Common myeloid progenitor, CD34-positive (primary cell): ENCODE measurements around the gene SELENOF.
"Not testable (repeated sequence)": the region's sequence is repeated elsewhere in the genome, so short reads cannot be mapped to it uniquely, and the experiment has no call there.

Experiments
- CTCF ChIA-PET: fragments of 350-600 bp; sonication (Branson Sonifier 250); formaldehyde crosslinking; loops from one replicate; lab custom pipeline; 2021; ENCODE audit warnings: antibody characterized with exemption; lab: Charles Lee
- POLR2A ChIA-PET: fragments of 350-600 bp; sonication (Branson Sonifier 250); formaldehyde crosslinking; loops from one replicate; lab custom pipeline; 2021; ENCODE audit warnings: antibody characterized with exemption; lab: Charles Lee
- DNase-seq, 3 donors: peaks; one replicate each; pipeline versions ENCODE4 v3.0.0 to v3.0.0-alpha.2; 2013
- H3K27ac ChIP-seq, 2 experiments: 1 replicate in 1 of 2; 2 replicates in 1 of 2; pipeline ENCODE4 v1.7.0; 2013; ENCODE audit warnings: inconsistent platforms in 2 of 2, low read length in 2 of 2, mild to moderate bottlenecking in 2 of 2, low read depth in 1 of 2, moderate library complexity in 1 of 2; ENCODE audit not compliant: severe bottlenecking in 2 of 2, insufficient read depth in 1 of 2, poor library complexity in 1 of 2
- H3K27me3 ChIP-seq, 5 experiments: replicated peaks in 2 of 5; 1 replicate in 3 of 5; 2 replicates in 2 of 5; pipeline versions ENCODE4 v1.6.1 to v1.7.0; 2013; ENCODE audit warnings: low read length in 4 of 5, mild to moderate bottlenecking in 2 of 5, moderate library complexity in 2 of 5, inconsistent platforms in 1 of 5; ENCODE audit not compliant: insufficient read depth in 5 of 5, control insufficient read depth in 4 of 5
- H3K36me3 ChIP-seq, 4 experiments: 1 replicate in 2 of 4; 2 replicates in 2 of 4; pipeline versions ENCODE4 v1.6.1 to v1.7.0; 2013; ENCODE audit warnings: low read length in 3 of 4, control low read depth in 1 of 4, mild to moderate bottlenecking in 1 of 4; ENCODE audit not compliant: control insufficient read depth in 4 of 4, insufficient read depth in 4 of 4
- H3K4me1 ChIP-seq, 4 experiments: 1 replicate in 3 of 4; 2 replicates in 1 of 4; pipeline versions ENCODE4 v1.6.1 to v1.7.1; 2013; ENCODE audit warnings: low read length in 3 of 4, mild to moderate bottlenecking in 3 of 4, control low read depth in 1 of 4, inconsistent platforms in 1 of 4, moderate library complexity in 1 of 4; ENCODE audit not compliant: control insufficient read depth in 4 of 4, insufficient read depth in 4 of 4; ENCODE audit errors: control extremely low read depth in 1 of 4
- H3K4me3 ChIP-seq, 7 experiments: 1 replicate in 4 of 7; 2 replicates in 3 of 7; pipeline versions ENCODE4 v1.5.1 to v1.7.0; 2013; ENCODE audit warnings: mild to moderate bottlenecking in 7 of 7, low read length in 6 of 7, moderate library complexity in 6 of 7, inconsistent platforms in 2 of 7, low read depth in 2 of 7, control low read depth in 1 of 7; ENCODE audit not compliant: insufficient read depth in 4 of 7, control insufficient read depth in 1 of 7; ENCODE audit errors: extremely low read depth in 1 of 7
- H3K9me3 ChIP-seq, 5 experiments: 1 replicate in 4 of 5; 2 replicates in 1 of 5; pipeline versions ENCODE4 v1.6.1 to v1.7.1; 2013; ENCODE audit warnings: low read length in 4 of 5, mild to moderate bottlenecking in 2 of 5, inconsistent platforms in 1 of 5, low read depth in 1 of 5, moderate library complexity in 1 of 5; ENCODE audit not compliant: control insufficient read depth in 4 of 5, insufficient read depth in 2 of 5; ENCODE audit errors: control extremely low read depth in 1 of 5
- WGBS: methylation state at CpG from one replicate; pipeline ENCODE4 v1.1.5; 2013; ENCODE audit not compliant: insufficient coverage; 5-methylcytosine and 5-hydroxymethylcytosine counted together

The SELENOF gene

DNA sequence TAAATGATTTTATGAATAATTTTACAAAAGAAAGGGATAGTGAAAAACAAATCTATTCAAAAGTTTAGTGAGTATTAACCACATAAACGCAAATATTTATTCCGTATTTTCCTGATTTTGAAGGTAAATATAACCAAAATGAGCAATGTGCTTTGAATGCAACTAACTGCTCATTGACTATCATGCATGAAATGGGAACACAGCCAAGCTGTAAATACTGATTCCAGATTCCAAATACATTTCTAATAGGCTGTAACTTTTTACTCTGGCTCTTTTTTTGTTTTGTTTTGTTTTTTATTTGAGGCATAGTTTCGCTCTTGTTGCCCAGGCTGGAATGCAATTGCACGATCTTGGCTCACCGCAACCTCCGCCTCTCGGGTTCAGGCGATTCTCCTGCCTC, 41.8 kb downstream of the SELENOF start:
- CTCF ChIA-PET, result no interaction called here
- Histone ChIP-seq H3K4me1 (no peaks in the 10 kb centered on the region), H3K27me3 (no peaks in the 10 kb centered on the region), H3K9me3 (no peaks in the 10 kb centered on the region), H3K4me3 (no peak overlapping the region), H3K36me3 (peaks cover 6 to 10% (median 8%) of the 10 kb centered on the region in 4 experiments), H3K27ac (no peak overlapping the region)
- POLR2A ChIA-PET, result no interaction called here
- WGBS, result 100% methylated on average over 2 of the region's 8 CpGs
- no peak for DNase-seq

GRCh38 chr1:86871001-86871400, 42.9 kb downstream of the SELENOF start:
- no peak for DNase-seq
- Histone ChIP-seq H3K9me3 (no peaks in the 10 kb centered on the region), H3K27me3 (no peaks in the 10 kb centered on the region), H3K36me3 (peaks cover 3 to 9% (median 7%) of the 10 kb centered on the region in 4 experiments), H3K27ac (no peak overlapping the region), H3K4me3 (no peak overlapping the region), H3K4me1 (no peaks in the 10 kb centered on the region)
- POLR2A ChIA-PET, result no interaction called here
- CTCF ChIA-PET, result interaction anchor here (1.1 kb wide), 1 partner anchor 94 kb away, joined by 3 read pairs; no protein-coding TSS in a partner anchor
- no CpG with 5 or more reads among the region's 3 CpGs for WGBS

- peaks cover 0 to 6% (median 5%) of the 10 kb centered on the region in 4 experiments for H3K36me3 ChIP-seq
- no peaks in the 10 kb centered on the region for H3K4me1 ChIP-seq
- H3K9me3 ChIP-seq, result no peaks in the 10 kb centered on the region
- no peaks in the 10 kb centered on the region for H3K27me3 ChIP-seq
- no peak overlapping the region for H3K27ac ChIP-seq
- CTCF ChIA-PET, result no interaction called here
- DNase-seq, result no peak
- POLR2A ChIA-PET, result no interaction called here
- no CpG with 5 or more reads among the region's 1 CpG for WGBS
- no peak overlapping the region for H3K4me3 ChIP-seq
These were observed 45.4 kb downstream of the SELENOF start for GRCh38 chr1:86868477-86868876.

DNA sequence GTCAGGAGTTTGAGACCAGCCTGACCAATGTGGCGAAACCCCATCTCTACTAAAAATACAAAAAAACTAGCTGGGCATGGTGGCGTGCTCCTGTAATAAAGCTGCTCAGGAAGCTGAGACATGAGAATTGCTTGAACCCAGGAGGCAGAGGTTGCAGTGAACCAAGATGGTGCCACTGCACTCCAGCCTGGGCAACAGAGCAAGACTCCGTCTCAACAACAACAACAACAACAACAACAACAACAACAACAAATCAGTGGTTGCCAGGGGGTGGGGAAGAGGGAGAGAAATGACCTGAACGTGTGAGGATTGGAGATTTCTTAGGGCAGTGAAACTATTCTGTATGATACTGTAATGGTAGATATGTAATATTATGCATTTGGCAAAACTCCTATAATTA, 46.6 kb downstream of the SELENOF start:
- POLR2A ChIA-PET, H3K9me3 ChIP-seq, DNase-seq, H3K4me1 ChIP-seq, CTCF ChIA-PET, H3K4me3 ChIP-seq, H3K27me3 ChIP-seq, H3K27ac ChIP-seq: not testable (repeated sequence)
- WGBS, result no CpG with 5 or more reads among the region's 4 CpGs
- H3K36me3 ChIP-seq, result peaks cover 2 to 11% (median 4%) of the 10 kb centered on the region in 4 experiments

DNA sequence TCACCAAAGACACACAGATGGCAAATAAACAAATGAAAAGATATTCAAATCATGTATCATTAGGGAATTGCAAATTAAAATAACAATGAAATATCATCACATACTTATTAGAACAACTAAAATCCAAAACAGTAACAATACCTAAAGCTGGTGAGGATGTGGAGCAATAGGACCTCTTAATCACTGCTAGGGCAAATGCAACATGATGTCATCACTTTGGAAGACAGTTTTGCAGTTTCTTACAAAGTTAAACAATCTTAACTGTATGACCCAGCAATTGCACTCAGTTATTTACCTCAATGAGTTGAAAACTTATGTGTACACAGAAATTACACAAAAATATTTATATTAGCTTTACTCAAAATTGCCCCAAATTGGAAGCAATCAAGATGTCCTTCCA, 47.3 kb downstream of the SELENOF start:
- H3K9me3 ChIP-seq, result no peaks in the 10 kb centered on the region
- no peak overlapping the region for H3K27ac ChIP-seq
- H3K4me3 ChIP-seq, result no peak overlapping the region
- POLR2A ChIA-PET, result no interaction called here
- H3K27me3 ChIP-seq, result no peaks in the 10 kb centered on the region
- H3K36me3 ChIP-seq, result peaks cover 0 to 12% (median 3%) of the 10 kb centered on the region in 4 experiments
- CTCF ChIA-PET, result interaction anchor here (1.3 kb wide), 1 partner anchor 20 kb away, joined by 3 read pairs; no protein-coding TSS in a partner anchor
- peak in 2 of 3 donors; percentile 10 to 19 for DNase-seq
- H3K4me1 ChIP-seq, result no peaks in the 10 kb centered on the region

DNA sequence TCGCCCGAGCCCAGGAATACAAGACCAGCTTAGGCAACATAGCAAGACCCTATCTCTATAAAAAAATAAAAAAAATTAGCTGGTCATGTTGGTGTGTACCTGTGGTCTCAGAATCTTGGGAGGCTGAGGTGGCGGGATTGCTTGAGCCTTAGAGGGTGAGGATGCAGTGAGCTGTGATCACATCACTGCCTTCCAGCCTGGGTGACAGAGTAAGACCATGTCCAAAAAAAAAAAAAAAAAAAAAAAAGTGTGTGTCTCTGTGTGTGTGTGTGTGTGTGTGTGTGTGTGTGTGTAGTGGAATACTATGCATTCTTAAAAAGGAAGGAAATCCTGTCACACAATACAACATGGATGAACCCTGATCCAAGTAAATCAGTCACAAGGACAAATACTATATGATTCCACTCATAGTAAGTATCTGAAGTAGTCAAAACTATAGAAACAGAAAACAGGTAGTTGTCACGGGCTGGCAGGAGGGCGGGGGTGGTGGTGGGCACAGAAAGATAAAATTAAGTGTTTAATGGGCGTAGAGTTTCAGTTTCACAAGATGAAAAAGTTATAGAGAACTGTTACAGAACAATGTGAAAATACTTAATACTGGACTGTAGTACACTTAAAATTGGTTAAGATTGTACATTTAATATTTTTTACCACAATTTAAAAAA, 47.8 kb downstream of the SELENOF start:
- Histone ChIP-seq H3K27ac (no peak overlapping the region), H3K27me3 (no peaks in the 10 kb centered on the region), H3K4me1 (no peaks in the 10 kb centered on the region), H3K4me3 (no peak overlapping the region), H3K36me3 (peaks cover 0 to 14% (median 3%) of the 10 kb centered on the region in 4 experiments), H3K9me3 (no peaks in the 10 kb centered on the region)
- DNase-seq, result peak in 2 of 3 donors; percentile 20 to 28
- WGBS, result 75% methylated on average over 2 of the region's 6 CpGs
- POLR2A ChIA-PET, result no interaction called here
- CTCF ChIA-PET, result interaction anchor here (1.3 kb wide), 1 partner anchor 20 kb away, joined by 3 read pairs; no protein-coding TSS in a partner anchor

DNA sequence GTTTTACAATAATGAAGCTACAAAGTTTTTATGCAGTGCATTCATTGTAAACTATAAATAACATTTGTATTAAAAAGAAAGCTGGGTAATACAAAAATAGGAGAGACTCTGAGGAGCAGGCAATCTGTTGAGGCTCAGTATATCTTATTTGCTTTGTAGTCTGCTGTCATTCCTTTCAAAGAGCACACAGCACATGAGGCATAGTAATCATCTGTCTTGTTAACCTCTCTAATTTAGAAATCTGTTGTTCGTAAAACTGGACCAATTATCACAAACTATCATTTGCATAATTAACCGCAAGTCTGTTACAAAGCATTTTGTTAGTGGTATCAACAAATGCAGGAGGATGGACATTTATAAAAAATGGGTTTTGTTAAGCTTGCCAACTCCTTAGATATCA, 51.0 kb downstream of the SELENOF start:
- Histone ChIP-seq H3K36me3 (peaks cover 0 to 14% (median 3%) of the 10 kb centered on the region in 4 experiments), H3K27me3 (no peaks in the 10 kb centered on the region), H3K4me1 (no peaks in the 10 kb centered on the region), H3K9me3 (no peaks in the 10 kb centered on the region), H3K4me3 (no peak overlapping the region), H3K27ac (no peak overlapping the region)
- ChIA-PET POLR2A (no interaction called here), CTCF (no interaction called here)
- WGBS, result no CpG with 5 or more reads among the region's 2 CpGs
- no peak for DNase-seq
